GM19193 (cell line): ENCODE measurements around the gene PARN.

ENCODE experiments used
- POLR2A ChIP-seq: IDR thresholded peaks from 4 replicates; pipeline ENCODE4 v1.6.1; 2011; ENCODE audit not compliant: insufficient read depth, insufficient read length; ENCODE audit errors: extremely low read depth

Gene PARN

DNA sequence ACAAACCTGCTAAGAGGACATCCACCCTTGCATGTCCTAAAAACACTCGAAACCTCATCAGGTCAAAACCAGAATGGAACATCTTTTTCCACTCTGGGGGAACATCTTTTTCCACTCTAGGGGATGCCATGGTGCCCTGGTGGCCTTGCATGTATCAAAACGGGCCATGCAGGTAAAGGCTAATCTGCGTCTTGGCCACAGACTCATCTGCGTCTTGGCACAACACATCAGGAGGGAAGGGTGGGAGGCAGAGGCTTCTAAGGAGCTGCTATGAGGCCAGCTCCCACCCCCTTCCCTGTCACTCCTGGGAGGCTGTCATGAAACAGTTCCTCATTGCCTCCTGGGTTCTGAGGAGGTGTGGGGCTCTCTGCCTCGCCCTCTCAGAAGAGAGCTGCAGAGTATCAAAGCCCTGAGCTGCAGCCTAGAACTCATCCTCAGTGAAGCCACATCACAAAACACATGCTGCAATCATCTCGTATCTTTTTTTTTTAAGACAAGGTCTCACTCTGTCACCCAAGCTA lies 27.6 kb downstream of the PARN start:
- no peak for TF ChIP-seq POLR2A

DNA sequence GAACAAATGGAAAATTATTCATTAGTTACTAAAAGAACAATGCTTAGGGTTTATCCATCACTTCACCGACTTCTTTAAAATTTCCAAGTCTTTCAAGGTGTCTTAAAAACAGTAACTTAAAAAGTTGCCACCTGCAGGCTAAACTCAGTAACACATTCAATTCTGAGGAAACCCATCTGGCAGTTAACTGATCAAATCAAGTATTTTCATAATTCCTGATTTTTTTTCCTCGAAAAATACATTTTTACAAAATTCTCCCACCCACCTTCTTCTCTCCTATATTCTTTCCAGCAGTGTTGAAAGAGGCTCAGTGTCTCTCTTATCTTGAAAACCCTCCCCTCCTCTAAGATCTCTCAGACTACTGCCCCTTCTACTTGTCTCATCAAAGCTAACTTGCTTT lies 29.9 kb downstream of the PARN start:
- no peak for TF ChIP-seq POLR2A

DNA sequence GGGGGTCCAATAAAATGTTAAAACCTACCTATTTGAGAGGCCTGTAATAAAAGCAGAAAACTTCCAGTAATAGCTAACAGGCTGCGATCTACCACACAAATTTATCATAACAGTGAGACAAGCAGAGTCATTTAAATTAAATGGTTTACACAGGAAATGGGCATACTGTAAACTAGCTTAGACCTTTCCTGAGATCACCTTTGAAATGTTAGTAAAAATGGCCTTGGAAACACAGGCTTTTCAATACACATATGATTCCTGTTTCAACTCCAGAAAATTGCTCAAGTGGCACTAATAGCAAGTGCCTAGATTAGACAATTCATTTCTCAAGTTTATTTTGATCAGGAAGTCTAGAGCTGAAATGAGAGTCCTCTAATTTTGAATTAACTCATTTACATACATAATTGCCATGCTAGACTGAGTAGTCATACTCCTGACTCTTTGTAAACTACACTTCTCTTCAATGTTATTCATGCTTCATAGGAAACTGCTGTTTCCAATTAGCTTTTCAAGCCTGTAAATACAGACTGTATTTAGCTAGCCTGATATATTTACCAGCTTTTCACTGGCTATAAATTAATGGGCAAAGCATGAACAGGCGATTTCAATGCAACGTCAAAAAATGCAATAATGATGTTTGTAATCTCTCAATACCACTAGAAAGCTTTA lies 43.3 kb downstream of the PARN start:
- TF ChIP-seq POLR2A: no peak

DNA sequence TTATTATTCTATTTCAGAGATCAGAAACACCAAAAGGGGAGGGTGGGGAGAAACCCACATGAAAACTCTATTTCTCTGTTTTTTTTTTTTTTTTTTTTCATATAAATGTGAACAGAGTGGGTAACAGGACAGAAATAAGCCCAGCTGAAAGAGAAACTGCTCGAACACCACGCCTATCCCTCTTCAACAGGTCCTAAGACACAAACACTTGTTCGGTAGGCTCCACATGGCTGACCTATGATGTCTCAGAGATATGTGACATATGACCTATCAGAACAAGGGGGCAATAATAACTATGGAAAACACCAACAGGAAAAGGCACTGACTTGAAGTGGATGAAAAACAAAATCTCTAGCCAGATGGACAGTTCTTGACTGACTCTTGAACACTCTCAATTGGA lies 44.8 kb downstream of the PARN start:
- no peak for TF ChIP-seq POLR2A

DNA sequence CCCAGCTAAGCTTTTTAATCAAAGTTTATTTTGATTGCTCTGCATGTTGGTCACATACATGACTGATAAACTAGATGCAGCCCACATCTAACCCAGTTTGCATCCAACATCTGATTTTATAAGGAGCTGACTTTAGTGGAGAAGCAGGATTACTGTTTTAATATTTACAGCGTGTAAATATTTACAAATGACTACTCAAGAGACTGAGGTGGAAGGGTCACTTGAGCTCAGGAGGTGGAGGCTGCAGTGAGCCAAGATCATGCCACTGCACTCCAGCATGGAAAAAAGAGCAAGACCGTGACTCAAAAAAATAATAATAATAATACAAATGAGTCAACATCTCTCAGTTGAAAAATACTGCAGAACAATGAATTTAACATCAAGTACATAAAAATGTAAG lies 50.8 kb downstream of the PARN start:
- TF ChIP-seq POLR2A: no peak

DNA sequence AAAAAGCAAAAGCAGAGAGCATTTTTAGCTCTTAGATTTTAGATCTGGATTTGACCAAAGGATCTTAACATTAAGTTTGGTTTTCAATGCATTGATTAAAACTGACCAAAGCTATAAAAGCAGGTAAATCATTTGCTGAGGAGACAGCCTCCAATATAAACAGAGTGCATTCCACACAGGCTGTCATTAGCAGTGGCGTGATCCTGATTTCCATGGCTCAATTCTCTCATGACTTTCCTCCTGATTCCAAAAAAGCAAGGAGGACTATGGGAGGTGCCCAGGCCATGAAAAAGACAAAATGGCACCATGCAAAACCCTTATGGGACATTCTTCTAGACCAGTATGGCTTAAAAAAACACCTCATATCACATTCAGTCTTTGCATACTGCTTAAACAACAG lies 53.5 kb downstream of the PARN start:
- TF ChIP-seq POLR2A: no peak

DNA sequence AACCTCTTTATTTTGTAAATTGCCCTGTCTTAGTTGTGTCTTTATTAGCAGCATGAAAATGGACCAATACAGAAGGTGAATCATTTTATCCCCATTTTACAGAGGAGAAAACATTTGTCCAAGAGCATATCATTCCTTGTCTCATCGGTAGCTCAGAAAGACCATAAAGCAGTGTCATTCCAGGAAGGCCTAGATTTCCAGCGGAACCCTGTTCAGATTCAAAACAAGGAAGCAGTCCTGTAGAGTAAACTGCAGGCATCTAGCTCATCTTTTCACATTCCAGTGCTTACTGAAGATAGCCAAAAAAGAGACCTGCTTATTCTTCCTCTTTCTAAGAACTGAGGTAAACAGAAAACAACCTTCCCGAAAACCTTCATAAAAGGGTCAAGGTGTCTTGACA lies 54.0 kb downstream of the PARN start:
- no peak for TF ChIP-seq POLR2A

GRCh38 chr16:14572535-14572934 lies 57.5 kb downstream of the PARN start:
- TF ChIP-seq POLR2A: no peak

GRCh38 chr16:14569213-14569612 lies 60.8 kb downstream of the PARN start:
- no peak for TF ChIP-seq POLR2A

DNA sequence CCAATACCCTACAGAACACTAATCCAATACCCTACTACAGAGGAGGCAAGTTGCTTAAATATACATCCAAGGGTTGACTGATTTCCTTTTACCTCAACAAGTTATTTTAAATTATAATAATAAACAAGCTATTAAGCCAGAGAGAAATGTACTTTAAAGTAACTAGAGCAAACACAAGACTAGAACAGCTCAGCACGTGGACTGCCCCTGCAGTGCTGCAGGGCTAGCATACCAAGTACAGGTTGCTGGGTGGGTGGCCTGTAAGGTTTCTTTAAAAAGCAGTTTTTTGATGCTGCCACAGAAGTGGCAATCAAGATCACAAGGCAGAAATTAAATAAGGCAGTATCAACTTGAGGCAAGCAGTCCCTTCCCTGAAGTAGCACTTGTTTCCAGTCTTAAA lies 63.5 kb downstream of the PARN start:
- no peak for TF ChIP-seq POLR2A

GRCh38 chr16:14565688-14566025 lies 64.4 kb downstream of the PARN start:
- TF ChIP-seq POLR2A: no peak

GRCh38 chr16:14564861-14565687 lies 65.0 kb downstream of the PARN start:
- TF ChIP-seq POLR2A: no peak

DNA sequence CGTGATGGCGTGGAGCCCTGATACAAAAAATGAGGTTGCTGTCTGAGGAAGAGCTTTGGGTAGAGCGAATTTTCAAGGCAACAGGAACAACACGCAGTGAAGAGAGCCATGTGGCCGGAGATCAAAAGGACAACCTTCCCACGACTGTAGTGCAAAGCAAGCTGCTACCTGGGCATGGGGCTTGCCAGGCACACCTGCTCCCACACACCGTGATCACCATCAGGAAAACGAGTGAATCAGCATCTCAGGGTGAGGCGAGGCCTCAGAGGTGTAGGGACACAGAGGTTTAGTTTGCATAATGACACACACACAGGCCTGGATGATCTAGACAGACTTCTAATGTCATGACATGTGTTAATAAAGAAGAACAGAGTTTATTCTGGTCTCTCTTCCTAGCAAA lies 65.7 kb downstream of the PARN start:
- no peak for TF ChIP-seq POLR2A

DNA sequence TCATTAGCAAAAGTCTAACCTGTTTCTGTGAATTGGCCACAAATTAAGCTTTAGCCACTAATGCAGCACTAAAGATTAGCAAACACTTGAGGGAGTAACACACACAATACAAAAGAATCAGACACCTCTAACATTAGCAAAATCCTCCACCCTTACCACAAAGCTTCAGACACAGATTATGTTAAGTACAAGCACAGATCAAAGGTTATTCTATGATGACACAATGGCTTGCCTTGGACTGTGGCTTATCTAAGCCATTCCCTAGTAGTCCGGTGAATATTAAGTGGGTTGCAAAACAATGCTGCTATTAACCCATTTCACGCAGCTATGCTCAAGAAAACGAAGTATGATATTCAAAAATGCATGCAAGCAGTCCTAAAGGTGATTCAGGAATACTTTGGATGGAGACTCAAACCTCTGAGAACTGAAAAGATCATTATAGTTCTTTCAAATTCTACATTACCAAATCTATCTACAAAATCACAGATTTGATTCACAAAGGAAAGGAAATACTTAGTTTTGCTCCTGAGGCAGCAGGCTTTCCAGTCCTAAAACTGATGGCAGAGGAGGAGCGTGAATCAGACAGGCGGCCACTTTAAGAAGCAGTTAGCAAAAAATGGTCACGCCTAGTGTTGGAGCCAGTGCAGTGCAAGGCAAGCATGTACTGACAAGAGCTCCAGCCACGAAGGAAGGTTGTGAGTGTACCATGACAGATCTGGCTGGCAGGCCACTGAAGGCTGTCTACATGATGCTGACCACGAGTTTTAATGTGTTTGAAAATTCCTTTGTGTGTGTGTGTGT lies 67.2 kb downstream of the PARN start:
- no peak for TF ChIP-seq POLR2A

DNA sequence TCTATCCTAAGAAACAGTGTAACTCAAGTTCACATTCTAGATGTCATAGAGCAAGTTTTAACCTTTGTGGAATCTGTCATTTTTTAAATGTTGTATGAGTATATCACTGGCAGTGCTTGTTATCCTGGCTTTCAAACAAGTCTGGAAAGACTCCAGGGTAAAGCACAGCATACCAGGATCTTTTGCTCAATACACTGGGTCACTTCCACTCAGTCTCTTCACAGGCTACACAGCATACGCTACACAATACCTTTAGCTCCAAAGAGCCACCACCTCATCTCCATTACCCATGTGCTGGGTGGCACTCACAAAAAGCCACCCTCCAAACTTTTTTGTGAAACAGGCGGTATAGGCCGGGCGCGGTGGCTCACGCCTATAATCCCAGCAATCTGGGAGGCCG lies 69.5 kb downstream of the PARN start:
- TF ChIP-seq POLR2A: no peak
